T-helper 2 cell treated with Interferon-gamma antibody and Interleukin-4, amounts not matched to agents 100 ng/mL and 5 ng/mL, for 36 hours (primary cell): ENCODE data around the gene IDI1. TPM values are rescaled to one million over a fixed set of nuclear protein-coding genes. Genes with fewer than 3 reads are reported as not detected.
"Not testable (repeated sequence)": the region's sequence is repeated elsewhere in the genome, so short reads cannot be mapped to it uniquely, and the experiment has no call there.

Experiments
- intact Hi-C: fragments of 100-400 bp; cut with micrococcal nuclease; formaldehyde crosslinking; loops from one replicate; pipeline ENCODE4 v1.15.1; 2023
- total RNA-seq: library from RNA; stranded (reverse); gene quantifications from 2 replicates; pipeline ENCODE4 v1.2.3, GENCODE V29; 2022

IDI1 gene
- total RNA-seq, 1 donor from 2014 or later: 50.0 TPM

DNA sequence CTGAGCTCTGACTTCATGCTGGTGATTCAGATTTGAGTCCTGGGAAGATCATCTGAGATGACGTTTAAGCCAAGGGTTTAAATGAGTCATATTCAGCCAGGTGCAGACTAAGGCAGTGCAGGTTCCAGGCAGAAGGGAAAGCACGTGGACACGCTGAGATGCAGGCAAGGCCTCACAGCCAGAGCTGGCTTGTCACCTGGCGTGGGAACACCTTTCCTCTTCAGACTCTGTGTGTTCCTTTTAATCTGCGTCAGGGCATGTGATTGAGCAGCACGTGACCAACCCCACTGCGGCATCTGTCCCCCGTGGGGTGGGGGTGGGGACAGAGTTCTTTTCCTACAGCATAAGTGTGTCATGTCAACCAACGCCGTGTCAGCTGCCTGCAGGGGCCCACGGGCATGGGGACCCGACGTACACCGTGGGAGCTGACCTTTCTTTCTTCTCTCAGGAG, 12.6 kb downstream of the IDI1 start:
- intact Hi-C loops: no loop called here

DNA sequence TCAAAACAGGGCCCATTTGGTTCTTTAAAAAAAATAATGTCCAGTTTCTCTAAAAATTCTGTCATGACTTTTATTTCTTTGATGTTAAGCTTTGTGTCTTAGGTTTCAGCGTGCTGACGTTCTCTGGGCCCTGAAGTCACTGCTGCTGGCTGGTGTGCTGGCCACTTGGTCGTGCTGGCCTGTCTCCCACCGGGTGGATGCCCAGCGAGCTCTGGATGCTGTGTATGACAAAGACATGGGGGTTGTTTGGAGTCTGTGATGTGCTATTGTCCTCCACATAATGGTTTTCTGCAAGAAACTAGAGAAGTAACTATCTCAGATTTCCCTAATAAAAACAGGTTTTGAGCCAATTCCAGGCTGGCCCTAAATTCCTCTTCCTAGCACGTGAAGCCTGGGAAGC, 13.7 kb downstream of the IDI1 start:
- intact Hi-C loops: no loop called here

DNA sequence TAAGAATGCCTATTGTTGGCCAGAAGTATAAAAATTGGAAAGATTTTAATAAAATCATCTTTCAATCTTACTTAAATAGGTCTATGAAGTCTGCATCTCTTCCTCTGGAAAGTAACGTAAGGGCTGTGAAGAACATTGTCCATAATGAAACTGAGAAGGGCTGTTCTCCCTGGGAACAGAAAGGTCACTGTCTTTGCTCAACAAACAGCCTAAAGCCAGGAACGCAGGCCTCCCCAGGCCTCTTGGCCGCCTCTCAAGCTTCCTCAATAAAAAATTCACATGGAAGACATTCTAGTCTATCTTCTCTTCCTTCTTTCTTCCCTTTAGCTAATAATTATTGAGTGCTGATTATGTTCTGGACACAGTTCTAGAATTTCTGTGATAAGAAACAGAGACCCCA, 14.2 kb downstream of the IDI1 start:
- intact Hi-C loops: no loop called here

DNA sequence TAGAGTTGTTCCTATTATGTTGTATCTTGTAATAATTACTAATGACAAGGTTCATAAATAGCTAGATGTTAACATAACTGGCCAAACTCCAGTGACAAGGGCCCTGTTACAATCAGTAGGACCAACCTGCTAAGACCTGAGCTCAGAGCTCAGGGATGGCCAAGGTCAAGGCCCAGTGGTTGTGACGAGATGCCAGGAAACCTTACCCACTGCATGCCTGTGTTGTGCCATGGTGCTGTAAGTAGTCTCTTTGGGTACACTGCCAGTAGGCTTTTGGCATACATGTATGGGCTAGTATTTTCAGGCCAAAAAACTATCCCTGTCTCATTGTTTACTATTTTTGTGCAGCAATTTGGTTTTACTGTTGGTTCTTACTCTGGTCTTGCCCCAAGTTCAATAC, 15.3 kb downstream of the IDI1 start:
- intact Hi-C loops: no loop called here

DNA sequence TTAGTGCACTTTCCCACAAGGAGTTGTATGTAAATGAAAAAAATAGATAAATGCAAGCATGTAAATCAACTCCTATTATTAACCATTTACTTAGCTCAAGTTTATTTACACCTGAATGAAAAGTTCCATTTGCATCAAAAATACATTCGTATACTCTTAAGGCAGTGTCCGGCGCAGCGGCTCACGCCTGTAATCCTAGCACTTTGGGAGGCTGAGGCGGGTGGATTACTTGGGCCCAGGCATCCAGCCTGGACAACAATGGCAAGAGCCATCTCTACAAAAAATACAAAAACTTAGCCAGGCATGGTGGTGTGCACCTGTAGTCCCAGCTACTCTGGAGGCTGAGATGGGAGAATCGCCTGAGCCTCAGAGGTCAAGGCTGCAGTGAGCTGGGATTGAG, 19.1 kb downstream of the IDI1 start:
- intact Hi-C loops: no loop called here

DNA sequence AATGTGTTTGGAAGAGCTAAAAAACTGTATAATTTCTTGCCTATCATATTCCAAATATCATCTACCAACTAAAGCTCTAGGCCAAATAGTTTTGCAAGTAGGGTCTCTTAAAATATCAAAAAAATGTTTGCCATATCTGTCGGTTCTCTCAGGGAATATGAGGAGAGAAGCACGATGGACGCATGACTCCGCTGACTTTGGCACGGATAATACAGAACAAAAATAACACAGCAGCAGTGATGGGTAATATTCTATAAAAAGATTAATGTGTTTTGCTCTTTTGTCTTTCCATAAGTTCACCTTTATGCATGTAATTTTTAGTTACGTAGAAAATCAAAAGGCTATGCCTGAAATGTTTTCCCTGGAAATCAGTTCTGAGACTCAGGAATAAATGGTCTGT, 22.3 kb downstream of the IDI1 start:
- intact Hi-C loops: no loop called here

DNA sequence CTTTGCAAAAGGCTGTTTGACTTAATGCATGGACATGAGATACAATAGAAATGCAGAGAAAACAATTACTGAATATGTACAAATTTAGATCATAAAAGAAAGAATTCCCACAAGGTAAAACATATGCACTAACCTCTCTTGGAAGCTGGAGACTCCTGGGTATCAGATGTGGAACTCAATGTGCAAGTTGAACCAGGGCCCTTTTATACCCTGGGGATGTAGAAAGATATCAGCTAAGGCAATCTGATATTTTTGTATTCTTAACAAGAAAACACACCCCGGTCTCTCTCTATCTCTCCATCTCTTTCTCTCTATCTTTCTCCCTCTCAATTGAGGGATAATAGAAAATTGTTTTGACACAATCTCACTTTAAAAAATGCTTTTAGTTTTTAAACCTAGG, 23.2 kb downstream of the IDI1 start, which contains the start of gene IDI2:
TSS of gene IDI2 (minus strand) at position 177 of the 400 bp plus-strand sequence. CDS start 1,136 bp downstream, outside the sequence.
- intact Hi-C loops: no loop called here

DNA sequence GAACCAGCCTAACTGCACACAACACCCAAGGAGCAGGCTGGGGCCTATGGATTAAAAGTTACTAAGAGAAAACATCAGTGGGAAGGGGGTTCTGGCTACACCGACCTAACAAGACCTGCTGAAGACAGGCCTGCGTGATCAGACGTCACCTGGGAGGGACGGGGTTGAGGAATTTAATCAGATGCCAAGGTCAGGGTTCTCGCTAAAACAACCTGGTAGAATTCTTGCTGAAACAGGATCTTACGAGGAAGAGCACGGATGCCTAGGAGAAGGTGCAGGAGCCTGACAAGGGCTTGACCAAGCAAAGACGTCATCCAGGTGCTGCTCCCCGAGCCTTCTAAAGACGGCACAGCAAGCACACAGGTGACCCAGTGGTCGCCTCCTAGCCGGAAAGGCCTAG, 24.8 kb downstream of the IDI1 start:
- intact Hi-C loops: no loop called here

DNA sequence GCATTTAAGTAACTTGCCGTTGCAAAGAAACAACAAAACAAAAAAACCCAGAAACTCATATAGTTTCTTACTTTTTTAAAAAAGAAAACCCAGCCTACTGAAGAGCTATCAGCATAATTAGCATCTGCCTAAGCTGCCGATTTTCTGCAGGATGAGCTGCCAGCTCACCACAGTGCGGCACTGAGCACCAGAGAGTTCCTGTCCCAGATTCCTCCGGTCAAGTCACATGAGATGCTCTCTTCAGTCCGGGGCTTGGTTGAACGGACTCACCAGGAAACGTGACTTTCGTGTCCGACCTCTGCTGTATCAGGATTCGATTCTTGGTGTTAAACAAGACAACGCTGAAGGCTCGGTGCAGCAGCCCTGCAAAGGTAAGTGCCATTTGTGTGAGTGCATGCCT, 26.5 kb downstream of the IDI1 start:
- intact Hi-C loops: no loop called here

DNA sequence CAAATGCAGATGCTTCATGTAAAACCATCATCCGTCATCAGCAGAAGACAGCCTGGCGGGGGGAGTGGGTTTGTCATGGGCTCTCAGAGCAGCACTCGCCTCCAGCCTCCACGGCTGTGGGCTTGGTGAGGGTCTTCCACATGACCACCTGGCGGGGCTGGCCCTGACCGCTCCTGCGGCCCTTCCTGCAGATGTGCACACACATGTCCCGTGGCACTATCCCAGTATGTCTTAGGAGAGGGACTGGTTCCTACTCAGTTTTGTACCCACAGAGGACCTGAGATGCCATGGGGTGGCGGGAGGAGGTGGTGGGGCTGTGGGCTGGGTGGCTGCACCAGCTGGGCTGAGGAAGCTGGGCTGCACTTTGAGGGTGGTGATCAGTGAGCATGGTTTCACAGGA, 28.0 kb downstream of the IDI1 start:
- intact Hi-C loops: no loop called here

DNA sequence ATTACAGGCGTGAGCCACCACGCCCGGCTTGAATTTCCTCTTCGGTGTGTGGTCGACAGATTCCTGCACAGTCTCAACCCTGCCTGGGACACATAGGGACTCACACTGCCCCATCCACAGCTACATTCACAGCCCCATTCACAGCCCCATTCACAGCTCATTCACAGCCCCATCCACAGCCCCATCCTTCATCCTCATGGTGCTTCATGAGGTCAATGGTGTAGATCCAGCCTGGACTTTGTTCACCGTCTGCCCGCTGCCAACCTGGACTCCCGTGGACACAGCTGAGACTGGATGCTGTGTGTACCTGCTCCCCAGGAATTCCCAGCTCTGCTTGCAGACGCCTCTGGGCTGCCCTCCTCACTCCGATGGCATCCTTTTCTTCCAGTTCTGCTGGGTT, 28.5 kb downstream of the IDI1 start:
- intact Hi-C loops: no loop called here

DNA sequence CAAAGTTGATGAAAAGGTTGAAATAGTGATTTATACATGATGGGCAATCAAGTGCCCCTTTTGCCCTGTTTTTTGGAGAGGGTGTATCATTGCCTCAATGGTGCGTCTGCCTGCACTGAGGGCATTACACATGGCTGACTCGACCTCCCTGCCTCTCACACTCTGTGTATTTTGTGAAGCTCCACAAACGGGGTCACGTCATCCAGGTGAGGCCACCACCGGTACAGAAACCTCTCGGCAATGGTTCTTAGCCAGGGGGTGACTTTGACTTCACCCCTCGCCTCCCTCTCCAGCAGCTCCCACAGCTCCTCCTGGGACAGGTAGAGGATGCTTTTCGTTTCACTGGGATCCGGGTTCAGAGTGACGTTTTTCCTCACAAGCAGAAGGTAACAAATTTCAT, 29.6 kb downstream of the IDI1 start:
- intact Hi-C loops: no loop called here

DNA sequence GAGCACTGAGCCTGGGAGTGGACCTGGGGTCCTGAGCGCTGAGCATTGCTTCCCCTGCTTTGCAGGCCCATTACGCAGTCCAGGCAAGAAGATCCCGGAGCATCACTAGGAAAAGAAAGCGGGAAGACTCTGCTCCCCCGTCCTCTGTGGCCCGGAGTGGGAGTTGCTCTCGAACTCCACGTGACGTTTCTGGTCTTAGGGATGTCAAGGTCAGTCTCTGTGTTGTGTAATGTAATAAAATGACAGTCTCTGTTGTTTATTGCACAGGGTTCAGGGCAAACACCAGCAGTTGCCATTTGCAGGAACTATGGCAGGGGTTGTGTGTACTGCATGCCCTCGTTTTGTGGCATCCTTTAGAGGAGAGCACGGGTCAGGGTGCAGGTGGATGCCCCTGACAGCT, 33.2 kb downstream of the IDI1 start:
- intact Hi-C loops: no loop called here

DNA sequence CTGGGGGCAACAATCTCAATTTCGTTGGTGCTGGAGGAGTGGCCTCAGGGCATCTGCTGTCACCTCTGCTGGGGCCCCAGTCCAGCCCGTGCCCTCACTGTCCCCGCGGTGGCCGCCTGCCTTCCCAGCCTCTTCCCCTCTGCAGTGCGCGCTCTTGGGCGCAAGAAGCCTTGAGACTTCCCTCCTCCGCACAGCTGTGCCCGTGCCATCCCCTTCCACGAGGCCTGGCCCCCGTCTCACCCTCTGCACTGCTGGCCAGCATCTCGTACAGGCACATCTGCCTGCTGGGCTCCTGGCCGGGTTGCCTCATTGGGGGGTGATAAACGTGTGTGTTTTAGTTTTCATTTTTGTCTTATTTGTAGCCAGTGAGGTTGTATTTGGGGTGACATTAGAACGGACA, 37.2 kb downstream of the IDI1 start:
- intact Hi-C loops: no loop called here

DNA sequence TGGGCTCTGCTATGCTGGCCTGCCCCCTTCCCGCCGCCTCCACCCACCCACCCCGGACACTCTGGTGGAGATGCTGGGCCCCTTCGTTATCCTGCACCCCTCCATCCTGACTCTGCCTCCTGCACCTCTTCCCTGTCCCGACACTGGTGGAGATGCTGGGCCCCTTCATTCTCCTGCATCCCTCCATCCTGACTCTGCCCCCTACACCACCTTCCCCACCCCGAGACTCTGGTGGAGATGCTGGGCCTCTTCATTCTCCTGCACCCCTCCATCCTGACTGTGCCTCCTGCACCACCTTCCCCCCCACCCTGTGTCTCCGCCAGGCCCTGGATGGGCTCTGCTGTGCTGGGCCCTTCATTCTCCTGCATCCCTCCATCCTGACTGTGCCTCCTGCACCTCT, 38.2 kb downstream of the IDI1 start:
- intact Hi-C loops: no loop called here

DNA sequence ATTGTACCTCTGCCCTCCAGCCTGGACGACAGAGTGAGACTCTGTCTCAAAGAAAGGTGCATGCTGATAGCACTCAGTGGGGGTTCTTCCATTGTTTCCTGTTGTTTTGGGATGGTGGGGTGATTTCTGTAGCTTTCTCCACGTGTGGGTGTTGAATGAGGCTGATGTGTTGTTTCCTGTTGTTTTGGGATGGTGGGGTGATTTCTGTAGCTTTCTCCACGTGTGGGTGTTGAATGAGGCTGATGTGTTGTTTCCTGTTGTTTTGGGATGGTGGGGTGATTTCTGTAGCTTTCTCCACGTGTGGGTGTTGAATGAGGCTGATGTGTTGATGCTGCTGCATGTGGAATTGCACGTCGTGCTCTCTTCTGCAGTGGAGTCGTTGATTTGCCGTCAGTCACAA, 39.0 kb downstream of the IDI1 start:
- intact Hi-C loops: not testable (repeated sequence)

DNA sequence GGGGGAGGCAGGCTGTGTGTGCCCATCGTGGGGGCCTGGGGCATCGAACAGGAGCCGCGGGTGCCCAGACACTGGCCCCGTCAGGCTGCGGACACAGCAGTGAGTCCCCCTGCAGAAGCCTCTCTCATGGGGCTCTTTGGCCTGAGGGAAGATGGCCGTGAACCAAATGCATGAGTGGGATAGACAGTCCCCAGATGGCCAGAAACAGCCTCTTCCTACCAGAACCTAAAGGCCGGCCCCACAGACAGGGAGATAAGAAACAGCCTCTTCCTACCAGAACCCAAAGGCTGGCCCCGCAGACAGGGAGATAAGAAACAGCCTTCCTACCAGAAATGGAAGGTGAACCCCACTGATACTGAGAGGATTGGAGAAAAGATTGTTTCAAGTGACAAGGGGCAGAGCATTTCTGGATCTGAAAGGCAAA, 39.8 kb downstream of the IDI1 start:
- intact Hi-C loops: no loop called here

DNA sequence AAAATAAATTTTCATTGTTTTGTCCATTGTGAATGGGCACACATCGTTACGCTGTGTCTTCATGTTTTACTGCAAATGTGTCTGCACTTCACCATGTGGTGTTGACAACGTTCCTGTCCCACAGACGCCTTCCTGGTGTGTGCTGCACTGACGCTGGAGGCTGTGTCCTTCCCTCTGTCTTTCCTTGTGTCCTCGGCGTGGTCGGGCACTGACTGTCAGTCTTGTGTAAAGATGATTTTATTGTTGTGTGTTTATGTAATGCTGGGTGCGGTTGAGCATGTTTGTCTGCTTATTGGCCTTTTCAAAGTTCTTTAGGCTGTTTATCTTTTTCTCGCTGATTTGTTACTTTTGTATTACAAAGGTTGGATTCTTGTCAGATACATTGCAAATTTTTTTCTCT, 41.3 kb downstream of the IDI1 start:
- intact Hi-C loops: no loop called here

DNA sequence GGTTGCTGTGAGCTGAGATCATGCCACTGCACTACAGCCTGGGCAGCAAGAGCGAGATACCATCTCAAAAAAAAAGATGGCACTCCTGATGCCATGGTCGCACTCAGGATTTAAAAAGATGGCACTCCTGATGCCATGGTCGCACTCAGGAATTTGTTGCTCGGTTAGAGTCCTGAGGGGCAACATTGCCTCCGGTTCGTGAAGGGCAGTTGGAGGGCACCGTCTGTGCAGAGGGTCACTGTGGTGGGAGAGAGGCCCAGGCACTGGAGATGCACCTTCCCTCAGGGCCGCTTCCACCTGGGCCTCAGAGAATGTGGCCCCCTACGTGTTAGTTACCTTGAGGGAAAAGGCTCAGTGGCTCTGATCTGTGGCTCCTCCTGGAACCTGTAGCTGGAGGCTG, 42.3 kb downstream of the IDI1 start:
- intact Hi-C loops: no loop called here

DNA sequence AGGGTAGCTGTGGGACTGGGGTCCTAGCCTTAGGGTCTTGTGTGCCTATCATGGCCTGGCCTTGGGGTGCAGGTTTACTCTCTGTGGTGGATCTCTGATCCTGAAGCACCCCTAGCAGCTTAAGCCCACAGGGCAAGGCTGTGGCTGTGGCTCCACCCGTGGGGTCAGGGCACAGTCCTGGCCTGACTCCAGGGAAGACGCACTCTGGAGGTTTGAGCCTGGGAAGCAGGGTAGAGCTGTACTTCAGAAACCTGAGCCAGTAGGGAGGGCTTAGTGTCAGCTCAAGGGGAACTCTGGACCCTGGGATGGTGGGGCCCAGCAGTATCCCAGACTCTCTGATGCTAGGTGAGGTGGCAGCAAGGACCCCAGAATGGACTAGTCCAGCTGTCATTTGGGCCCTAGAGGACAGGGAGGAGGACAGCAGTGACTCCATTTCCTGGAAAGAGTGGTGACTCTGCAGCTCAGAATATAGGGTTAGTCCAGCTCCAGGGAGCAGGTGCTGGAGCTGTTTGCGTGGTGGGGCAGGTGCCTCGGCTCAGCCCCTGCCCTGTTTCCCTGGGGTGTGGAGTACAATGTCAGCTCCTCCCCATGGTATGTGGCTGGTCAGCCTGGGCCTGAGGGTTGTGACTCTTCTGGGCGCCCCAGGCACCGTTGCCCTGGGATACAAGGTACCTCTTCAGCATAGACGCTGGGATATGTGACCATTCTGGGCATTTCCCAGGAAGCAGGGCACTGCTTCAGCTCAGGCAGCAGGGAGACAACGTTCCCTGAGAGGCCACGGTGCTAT, 44.8 kb downstream of the IDI1 start:
- intact Hi-C loops: no loop called here

DNA sequence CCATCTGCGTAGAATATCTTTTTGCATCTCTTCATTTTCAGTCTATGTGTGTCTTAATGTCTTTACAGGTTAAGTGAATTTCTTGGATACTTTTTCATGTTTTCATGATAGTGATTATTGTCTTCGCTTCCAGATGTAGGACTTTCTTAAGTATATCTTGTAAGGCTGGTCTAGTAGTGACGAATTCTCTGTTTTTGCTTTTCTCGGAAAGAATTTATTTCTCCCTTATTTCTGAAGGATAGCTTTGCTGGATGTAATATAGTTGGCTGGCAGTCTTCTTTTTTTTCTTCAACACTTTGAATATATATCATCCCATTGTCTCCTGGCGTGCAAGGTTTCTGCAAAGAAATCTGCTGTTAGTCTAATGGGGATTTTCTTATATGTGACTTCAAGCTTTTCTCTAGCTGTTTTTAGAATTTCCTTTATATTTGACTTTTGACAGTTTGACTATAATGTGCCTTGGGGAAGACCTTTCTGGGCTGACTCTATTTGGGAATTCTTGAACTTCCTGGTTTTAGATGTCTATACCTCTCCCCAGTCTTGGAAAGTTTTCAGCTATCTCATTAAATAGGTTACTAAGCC, 46.4 kb downstream of the IDI1 start:
- intact Hi-C loops: no loop called here

DNA sequence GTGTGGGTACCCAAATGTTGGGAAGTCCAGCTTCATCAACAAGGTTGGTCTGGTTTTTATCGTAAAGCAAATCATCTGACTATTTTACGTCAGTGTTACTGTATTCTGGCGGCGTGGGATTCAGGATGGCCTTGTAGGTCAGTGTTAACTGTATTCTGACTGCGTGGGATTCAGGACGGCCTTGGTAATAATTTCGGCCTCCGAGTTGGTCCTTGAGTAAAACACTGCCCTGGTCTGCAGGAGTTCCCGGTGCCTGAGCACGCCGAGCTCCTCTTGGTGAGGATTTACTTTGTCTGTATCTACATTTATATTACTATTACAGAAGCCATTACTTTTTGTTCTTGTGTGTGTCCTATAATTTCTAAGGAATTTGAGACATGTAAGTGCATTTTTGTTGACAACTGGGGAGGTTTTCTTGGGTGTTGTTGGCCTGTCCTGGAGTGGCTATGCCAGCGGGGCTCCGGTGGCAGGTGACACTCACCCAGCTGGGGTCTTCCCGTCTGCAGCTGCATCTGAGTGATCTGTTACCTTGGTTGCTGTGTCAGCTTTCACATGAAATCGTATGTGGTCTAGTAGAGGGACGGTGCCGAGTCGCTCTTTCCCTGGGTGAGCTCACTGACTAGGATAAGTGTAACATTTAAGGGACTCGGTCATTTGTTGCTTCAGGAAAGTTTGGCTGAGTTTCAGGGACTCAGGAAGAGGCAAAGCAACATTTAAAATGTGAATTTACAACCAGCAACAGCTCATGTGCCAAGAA, 51.5 kb downstream of the IDI1 start:
- intact Hi-C loops: no loop called here
